Stimulated activated CD4-positive, alpha-beta T cell treated with anti-CD3 and anti-CD28 coated beads, Interleukin-4, amount 100 ng/mL, for 4 hours (primary cell): ENCODE results near the gene EGR2.
"Not testable (repeated sequence)": the region's sequence is repeated elsewhere in the genome, so short reads cannot be mapped to it uniquely, and the experiment has no call there.

Experiments
- DNase-seq, 2 experiments: peaks; one replicate each; pipeline ENCODE4 v3.0.0-alpha.2; 2020

The EGR2 gene

GRCh38 chr10:62792261-62792660, 23.9 kb downstream of the EGR2 start:
- DNase-seq: no peak

GRCh38 chr10:62790571-62790970, 25.6 kb downstream of the EGR2 start:
- DNase-seq: no peak

DNA sequence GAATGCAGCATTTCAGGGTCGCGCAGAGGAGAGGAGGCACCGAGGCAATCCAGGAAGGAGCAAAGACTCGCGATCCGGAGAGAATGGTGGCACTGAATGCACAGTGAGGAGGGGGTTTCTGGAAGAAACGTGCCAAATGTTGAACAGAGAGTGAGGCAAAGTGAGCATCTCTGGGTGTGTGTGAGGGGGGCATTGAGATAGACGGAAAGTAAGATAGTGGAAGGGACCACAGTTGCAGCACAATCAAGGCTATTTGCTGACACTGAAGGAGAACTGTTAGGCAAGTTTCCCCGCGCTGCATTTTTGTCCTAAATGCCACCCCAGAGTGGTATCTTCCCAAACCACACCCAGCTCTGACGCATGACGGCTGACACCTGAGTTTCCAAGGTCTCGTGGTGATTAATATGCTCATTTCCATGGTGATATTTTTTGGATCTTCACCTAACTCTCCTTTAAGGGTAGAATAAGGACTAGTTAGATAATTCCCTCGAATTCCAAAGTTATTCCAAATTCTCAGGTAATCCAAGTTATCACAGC, 26.1 kb downstream of the EGR2 start:
- DNase-seq: no peak

DNA sequence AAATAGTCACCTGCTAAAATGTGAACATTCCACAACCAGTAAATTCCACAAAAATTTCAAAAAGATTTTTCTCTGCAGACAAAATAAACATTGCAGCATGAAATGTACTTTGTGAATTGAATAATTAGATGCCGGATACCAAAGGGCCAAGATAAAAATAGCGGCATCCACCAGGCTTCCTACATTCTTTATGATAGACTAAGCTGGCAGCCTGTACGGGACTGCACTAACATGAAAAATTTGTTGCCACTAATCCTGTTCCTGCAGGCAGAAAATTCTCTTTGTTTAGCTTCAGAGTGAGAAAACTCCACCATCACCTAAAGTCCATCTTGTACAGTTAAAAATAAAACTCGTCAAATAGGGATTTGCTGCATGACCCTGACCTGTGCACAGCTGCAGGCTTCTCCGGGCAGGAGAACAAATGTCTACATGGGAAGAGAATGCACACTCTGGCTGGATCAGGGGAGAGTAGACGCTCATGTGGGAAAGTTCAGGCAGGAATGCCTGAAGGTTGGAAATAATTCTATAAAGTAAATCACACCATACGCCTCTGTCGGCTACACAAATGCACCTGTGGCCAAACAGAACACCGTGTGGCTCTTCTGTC, 27.2 kb downstream of the EGR2 start:
- DNase-seq: no peak

DNA sequence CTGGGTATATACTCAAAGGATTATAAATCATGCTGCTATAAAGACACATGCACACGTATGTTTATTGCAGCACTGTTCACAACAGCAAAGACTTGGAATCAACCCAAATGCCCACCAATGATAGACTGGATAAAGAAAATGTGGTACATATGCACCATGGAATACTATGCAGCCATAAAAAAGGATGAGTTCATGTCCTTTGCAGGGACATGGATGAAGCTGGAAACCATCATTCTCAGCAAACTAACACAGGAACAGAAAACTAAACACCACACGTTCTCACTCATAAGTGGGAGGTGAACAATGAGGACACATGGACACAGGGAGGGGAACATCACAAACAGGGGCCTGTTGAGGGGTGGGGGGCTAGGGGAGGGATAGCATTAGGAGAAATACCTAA, 27.9 kb downstream of the EGR2 start:
- DNase-seq: not testable (repeated sequence)

GRCh38 chr10:62784537-62784936, 31.6 kb downstream of the EGR2 start:
- DNase-seq: not testable (repeated sequence)

DNA sequence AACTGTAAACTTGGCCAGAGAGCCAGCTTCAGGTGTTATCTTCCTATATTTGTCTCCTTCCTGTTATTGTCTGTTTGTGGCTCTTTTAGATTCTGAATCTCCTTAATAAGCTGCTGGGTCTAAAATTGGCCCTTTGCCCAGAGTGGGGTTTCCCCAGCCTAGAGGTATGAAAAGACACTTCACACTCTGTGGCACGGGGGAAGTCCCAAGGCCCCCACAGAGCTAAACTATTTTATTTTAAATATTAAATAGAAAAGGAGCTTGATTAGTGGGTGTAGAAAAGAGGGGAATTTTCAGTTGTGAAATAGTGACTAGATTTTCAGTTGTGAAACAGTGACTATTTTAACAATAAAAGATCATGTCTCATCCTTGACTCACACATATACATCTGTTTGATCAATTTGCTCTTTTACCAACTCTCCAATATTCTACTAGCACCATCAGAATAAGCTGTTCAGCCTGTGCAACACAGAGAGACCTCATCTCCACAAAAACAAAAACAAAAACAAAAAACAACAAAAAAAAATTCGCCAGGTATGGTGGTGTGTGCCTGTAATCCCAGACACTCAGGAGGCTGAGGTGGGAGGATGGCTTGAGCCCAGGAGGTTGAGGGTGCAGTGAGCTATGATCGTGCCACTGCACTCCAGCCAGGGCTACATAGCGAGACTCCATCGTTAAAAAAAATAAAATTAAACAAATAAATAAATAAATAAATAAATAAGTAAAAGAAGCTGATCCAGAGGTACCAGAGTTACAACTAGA, 36.5 kb downstream of the EGR2 start:
- DNase-seq: peak; percentile 73 to 93

DNA sequence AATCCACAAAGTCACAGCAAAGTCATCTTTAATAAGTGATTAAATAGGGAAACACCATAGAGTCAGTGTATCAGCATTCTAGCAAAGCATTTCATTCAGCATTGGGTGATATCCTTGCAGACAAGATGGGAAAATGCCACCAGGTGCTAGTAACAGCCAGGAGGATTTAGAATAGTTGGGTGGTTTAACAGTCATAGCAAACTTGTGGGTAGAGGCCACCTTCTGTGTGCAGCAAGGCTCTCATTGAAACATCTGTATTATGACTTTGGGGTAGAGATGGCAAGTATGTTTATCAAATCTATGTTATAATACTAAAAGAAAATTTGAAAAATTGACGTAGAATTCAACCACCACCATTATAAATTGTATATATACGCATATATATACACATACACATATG, 38.0 kb downstream of the EGR2 start:
- no peak for DNase-seq

DNA sequence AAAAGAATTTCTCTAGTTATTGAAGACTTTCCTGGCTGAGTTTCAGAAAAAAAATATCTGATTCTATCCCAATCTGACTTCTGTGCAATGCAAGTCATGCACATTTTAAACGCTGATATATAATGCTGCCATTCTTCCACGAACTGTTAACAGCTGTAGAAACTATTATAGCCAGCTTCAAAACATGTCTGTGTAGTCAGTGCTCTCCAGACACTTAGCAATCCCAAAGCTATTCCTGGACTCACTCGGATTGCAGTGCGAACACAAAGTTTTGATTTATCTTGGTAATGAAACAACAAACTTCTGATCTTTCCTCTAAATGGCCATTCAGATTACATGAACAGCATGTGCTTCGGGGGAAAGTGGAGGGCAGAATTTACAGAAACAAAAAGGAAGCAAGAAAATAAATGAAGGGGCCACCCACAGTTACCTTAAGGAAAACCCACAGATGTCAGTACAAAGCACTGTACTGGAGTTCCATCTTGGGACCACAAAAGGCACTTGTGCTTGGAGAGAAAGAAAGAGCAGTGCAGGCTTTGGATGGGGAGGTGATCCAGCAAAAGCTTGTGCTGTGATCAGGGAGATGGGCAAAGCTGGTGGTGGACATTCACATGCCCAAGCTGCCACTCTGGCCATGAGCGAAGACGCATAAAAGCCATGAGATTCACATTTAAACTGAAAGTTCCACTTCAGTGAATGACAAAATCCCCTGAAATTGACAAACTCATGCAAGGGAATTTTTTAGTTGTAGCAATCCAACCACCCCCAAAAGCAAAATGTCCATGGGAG, 43.8 kb downstream of the EGR2 start:
- no peak for DNase-seq

GRCh38 chr10:62769574-62770242, 46.5 kb downstream of the EGR2 start:
- no peak for DNase-seq

DNA sequence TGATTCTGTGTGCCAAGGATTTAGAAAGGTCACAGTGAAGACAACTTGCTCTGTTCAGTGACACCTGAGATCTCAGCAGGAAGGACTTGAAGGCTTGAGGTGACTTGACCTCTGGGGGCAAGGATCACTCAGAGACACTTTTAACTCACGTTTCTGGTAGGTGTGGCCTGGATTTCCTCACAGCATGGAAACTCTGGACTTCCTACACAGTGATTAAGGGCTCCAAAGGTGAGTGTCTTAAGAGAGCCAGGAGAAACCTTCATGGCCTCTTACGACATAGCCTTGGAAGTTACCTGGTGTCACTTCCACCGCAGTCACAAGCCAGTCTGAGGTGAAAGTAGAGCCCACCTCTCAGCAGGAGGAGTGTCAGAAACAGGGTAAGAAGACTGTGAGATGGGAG, 49.8 kb downstream of the EGR2 start:
- no peak for DNase-seq

DNA sequence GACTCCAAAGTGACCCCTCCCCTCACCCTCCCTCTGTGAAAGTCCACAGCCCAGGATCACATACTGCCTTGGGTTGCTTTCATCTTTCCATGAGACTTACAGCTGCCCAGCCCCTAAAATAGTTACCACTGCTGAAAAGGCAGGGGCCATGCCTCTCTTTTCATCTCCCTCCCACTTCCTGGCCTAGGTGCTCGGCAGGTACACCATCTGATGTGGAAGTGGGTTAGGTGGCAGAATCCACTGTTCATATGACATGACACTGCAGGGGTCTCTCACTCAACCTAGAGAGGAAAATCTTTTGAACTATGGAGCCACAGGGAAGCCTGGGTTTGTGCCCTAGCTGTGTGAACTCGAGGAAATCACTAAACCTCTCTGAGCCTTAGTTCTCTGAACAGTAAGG, 50.4 kb downstream of the EGR2 start:
- no peak for DNase-seq

GRCh38 chr10:62764011-62764410, 52.2 kb downstream of the EGR2 start:
- DNase-seq: no peak

- no peak for DNase-seq
Observed at GRCh38 chr10:62763155-62763554, 53.0 kb downstream of the EGR2 start.
